Fibroblast of skin of scalp (primary cell): ENCODE results near the gene TNXB.
"Not testable (repeated sequence)": the region's sequence is repeated elsewhere in the genome, so short reads cannot be mapped to it uniquely, and the experiment has no call there.

Source experiments
- DNase-seq: peaks from one replicate; pipeline ENCODE4 v3.0.0-alpha.2; 2013

The TNXB gene

GRCh38 chr6:32038878-32039277 lies 70.3 kb downstream of the TNXB start:
- DNase-seq = not testable (repeated sequence)

DNA sequence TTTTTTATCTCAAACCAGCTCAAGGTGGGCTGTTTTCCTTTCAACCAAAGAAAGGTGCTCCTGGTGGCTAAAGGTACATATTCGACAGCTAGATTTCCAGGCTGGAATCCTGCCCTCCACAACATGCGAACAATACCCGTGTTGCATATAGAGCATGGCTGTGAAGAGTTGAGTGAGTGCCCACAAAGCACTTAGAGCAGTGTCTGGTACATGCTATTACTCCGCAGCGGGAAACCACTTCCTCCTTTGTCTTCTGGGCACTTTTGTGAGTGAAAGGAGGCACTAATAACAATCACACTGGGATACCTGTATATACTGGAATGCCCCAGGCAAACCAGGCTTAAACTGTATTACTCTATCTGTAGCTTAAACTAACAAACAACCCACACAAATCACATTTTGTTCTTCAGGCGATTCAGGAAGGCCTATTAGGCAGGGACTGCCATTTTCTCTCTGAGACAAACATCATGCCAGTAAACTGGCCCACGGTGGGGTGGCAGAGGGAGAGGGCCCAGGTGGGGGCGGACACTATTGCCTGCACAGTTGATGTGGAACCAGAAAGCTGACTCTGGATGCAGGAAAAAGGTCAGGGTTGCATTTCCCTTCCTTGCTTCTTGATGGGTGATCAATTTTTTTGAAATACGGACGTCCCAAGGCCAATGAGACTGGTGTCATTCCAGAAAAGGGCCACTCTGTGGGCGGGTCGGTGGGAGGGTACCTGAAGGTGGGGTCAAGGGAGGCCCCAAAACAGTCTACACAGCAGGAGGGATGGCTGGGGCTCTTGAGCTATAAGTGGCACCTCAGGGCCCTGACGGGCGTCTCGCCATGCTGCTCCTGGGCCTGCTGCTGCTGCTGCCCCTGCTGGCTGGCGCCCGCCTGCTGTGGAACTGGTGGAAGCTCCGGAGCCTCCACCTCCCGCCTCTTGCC lies 71.3 kb downstream of the TNXB start, which contains the start of gene CYP21A2:
Gene CYP21A2 (plus strand): TSS at position 818 of the 927 bp plus-strand sequence. CDS start 8 bp downstream, at position 826.
- DNase-seq = not testable (repeated sequence)

GRCh38 chr6:32037136-32037535 lies 72.0 kb downstream of the TNXB start:
- DNase-seq = not testable (repeated sequence)

DNA sequence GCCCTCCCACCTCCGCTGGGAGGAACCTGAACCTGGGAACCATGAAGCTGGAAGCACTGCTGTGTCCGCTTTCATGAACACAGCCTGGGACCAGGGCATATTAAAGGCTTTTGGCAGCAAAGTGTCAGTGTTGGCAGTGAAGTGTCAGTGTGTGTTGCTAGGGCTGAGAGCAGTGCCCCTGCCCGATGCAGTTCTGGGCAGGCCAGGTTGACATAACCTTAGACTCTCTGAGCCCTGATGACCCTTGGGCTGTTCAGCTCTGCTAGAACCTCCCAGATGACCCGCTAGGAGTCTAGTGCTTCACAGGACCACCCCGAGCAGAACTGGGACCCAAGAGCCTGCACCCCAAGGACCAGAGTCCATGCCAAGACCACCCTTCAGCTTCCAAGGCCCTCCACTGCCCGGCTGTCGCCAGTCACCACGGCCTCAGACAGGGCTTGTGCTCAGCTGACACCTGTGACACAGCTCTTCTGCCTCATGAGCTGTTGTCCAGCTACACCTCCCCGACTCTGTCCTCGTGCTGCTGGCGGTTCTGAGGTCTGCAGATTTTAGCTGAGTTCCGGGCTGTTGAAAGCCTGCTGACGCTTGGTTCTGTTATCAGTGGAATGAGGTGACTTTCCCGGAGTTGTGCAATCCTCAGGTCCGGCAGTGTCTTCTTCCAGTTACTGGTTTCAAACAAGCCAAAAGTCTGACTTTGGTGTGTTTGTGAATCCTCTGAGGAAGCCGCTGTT lies 73.7 kb downstream of the TNXB start:
- DNase-seq = not testable (repeated sequence)

GRCh38 chr6:32029553-32029952 lies 79.6 kb downstream of the TNXB start:
- DNase-seq = not testable (repeated sequence)

GRCh38 chr6:32028631-32029030 lies 80.5 kb downstream of the TNXB start:
- DNase-seq = not testable (repeated sequence)

DNA sequence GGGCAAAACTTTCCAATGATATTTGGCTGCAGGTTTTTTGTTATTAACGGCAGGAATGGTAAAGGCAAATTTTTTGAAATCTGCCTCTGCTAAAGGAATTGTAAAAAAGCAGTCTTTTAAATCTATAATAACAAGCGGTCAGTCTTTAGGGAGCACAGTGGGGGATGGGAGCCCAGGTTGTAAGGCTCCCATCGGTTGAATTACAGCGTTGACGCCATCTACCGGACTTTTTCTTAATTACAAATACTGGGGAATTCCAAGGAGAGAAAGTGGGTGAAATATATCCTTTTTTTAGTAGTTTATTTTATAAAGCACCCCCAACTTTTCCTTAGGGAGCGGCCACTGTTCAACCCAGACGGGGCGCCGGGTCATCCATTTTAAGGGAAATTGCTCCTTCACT lies 87.0 kb downstream of the TNXB start:
- DNase-seq = not testable (repeated sequence)

DNA sequence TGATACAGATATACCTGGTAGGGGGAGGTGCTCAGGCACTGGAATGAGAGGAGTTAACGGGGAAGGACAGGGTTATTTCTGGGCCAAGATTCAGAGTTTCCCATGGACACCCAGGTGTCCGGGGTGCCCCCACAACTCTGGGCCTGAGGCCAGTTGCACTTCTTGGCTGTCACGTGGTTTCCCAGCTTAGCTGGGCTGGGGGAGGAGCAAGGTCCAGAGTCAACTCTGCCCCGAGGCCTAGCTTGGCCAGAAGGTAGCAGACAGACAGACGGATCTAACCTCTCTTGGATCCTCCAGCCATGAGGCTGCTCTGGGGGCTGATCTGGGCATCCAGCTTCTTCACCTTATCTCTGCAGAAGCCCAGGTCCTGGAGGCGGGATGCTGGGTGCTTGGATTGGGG lies 94.6 kb downstream of the TNXB start, which contains the start of gene C4B:
Gene C4B (plus strand): TSS at position 249 of the 400 bp plus-strand sequence. CDS start 51 bp downstream, at position 300.
- not testable (repeated sequence) for DNase-seq

- DNase-seq = not testable (repeated sequence)
These were observed 95.4 kb downstream of the TNXB start for GRCh38 chr6:32013738-32014137.

GRCh38 chr6:32012941-32013617 lies 96.1 kb downstream of the TNXB start:
- not testable (repeated sequence) for DNase-seq

- DNase-seq = not testable (repeated sequence)
These were observed 98.1 kb downstream of the TNXB start for GRCh38 chr6:32010856-32011530.

GRCh38 chr6:32009537-32009936 lies 99.6 kb downstream of the TNXB start:
- DNase-seq = not testable (repeated sequence)

DNA sequence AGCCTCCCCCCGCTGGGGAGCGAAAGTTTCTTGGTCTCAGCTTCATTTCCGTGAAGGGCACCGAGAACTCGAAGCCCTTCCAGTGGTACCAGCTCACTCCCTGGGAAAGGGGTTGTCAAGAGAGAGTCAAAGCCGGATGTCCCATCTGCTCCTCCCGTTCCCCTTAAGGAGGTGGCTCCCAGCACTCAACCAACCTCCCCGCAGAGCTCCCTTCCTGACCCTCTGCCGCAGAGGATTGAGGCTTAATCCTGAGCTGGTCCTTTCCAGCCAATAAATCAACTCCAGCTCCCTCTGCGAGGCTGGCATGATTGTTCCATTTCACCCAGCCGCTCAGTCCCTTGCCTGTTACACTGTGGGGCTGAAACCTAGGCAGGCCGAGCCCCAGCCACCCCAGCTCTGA lies 100.5 kb downstream of the TNXB start:
- DNase-seq = not testable (repeated sequence)

- not testable (repeated sequence) for DNase-seq
These were observed 101.1 kb downstream of the TNXB start for GRCh38 chr6:32008037-32008436.

DNA sequence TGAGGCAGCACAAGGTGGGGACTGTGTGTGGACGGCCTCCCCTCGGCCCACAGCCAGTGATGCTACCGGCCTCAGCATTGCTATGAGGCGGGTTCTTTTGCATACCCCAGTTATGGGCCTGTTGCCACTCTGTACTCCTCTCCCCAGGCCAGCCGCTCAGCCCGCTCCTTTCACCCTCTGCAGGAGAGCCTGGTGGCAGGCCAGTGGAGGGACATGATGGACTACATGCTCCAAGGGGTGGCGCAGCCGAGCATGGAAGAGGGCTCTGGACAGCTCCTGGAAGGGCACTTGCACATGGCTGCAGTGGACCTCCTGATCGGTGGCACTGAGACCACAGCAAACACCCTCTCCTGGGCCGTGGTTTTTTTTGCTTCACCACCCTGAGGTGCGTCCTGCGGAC lies 102.1 kb downstream of the TNXB start:
- not testable (repeated sequence) for DNase-seq

DNA sequence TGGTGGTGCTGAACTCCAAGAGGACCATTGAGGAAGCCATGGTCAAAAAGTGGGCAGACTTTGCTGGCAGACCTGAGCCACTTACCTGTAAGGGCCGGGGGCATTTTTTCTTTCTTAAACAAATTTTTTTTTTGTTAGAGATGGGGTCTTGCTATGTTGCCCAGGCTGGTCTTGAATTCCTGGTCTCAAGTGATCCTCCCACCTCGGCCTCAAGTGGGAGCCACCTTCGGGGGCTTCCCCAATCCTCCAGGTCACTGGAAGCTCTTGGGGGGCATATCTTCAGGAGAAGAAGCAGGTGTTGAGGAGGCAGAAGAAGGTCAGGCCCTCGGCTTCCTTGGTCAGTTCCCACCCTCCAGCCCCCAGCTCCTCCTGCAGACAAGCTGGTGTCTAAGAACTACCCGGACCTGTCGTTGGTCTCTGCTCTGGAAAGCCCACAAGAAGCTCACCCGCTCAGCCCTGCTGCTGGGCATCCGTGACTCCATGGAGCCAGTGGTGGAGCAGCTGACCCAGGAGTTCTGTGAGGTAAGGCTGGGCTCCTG lies 103.1 kb downstream of the TNXB start:
- DNase-seq = not testable (repeated sequence)

- DNase-seq = not testable (repeated sequence)
These were observed 103.6 kb downstream of the TNXB start for GRCh38 chr6:32005538-32005880.

GRCh38 chr6:32004864-32005537 lies 104.1 kb downstream of the TNXB start:
- not testable (repeated sequence) for DNase-seq

GRCh38 chr6:32004393-32004792 lies 104.7 kb downstream of the TNXB start:
- DNase-seq = not testable (repeated sequence)

DNA sequence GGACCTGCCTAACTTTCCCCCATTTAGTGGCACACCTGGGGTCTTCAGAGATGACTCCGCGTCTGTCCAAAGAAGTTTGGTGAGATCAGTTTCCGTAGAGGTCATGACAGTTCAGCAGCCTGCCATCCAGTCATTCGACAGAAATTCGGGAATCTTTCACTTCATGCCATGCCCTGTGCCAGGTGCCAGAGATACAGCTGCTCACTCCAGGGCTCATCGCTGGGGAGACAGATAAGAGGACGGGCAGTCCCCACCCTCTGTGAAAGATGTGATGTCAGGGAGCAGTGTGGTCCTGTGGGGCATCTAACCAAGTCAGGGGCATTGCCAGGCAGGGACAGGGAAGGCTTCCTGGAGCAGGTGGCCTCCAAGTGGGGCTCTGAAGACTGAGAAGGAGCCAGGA lies 105.8 kb downstream of the TNXB start:
- not testable (repeated sequence) for DNase-seq
